Stimulated activated CD8-positive, alpha-beta memory T cell treated with anti-CD3 and anti-CD28 coated beads, Interleukin-12 subunit alpha, Interleukin-12 subunit beta, amount 100 ng/mL, for 4 hours (primary cell): ENCODE measurements around the gene NRDE2.
A peak's percentile ranks its signal among the peaks of the same experiment; 100 is the strongest.
"Not testable (repeated sequence)": the region's sequence is repeated elsewhere in the genome, so short reads cannot be mapped to it uniquely, and the experiment has no call there.

Experiments used
- DNase-seq: peaks from one replicate; pipeline ENCODE4 v3.0.0-alpha.2; 2020; ENCODE audit warnings: low read depth

The NRDE2 gene

GRCh38 chr14:90266441-90267154 is 65.1 kb downstream of the NRDE2 start:
- no peak for DNase-seq

GRCh38 chr14:90263748-90264449 is 67.8 kb downstream of the NRDE2 start:
- no peak for DNase-seq

DNA sequence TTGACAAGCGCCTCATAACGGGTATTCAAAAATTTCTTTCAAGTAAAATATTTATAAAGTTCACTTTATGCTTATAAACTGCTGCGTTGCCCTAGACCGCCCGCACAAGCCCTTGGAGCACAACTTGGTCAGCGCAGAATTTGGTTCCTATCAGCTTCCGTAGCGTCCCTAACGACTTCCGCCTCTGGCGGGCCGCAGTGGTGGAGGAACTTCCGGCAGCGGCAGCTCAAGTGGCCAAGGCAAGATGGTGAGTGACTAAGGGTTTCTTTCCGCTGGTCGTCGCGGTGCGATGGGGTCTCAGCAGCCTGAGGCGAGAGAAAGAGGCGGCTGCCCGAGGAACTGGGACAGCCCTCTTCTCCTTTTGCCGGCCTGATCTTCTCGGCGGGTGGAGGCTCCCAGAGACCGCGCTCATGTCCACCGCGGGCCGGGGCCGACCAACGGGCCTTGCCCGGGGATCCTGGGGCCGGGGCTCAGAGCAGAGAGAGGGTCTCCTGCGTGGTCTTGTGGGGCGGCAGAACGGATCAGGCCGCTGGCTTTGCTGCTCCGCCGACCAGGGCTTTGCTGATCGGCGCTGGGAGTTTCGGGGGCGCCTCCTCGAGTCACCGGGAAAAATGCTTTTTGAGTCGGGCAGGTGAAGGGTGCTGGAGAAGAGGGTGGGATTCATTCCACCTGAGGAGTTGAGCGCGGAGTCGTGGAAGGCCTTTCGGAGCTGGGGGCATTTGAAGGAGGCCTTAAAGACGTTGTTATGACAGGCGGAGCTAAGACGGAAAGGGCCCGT is 75.2 kb downstream of the NRDE2 start, which contains the start of gene PSMC1:
Gene PSMC1, plus strand, starts transcription at position 200 of the 778 bp plus-strand sequence. Its CDS starts 45 bp downstream, at position 245.
- DNase-seq = peak; percentile 82

- no peak for DNase-seq
Observed at GRCh38 chr14:90255871-90256270, 75.9 kb downstream of the NRDE2 start.

DNA sequence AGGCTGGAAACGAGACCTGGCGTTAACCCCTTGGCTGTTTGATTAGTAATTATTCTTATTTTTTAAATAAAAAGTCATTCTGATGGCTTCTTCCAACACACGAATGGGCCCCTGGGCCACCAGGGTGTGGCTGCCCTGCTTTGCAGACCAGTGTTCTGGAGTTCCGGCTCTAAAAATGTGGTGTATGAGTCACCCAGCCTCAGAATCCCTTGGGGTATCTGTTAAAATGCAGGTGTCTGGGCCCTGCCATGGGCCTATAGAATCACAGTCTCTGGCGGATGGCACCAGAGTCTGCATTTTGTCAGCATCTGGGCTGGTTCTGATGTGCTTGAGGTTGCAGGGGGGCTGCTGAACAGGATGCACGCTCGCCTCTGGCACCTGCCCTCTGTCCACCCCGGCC is 77.9 kb downstream of the NRDE2 start:
- DNase-seq = no peak

GRCh38 chr14:90248594-90248993 is 83.1 kb downstream of the NRDE2 start:
- no peak for DNase-seq

DNA sequence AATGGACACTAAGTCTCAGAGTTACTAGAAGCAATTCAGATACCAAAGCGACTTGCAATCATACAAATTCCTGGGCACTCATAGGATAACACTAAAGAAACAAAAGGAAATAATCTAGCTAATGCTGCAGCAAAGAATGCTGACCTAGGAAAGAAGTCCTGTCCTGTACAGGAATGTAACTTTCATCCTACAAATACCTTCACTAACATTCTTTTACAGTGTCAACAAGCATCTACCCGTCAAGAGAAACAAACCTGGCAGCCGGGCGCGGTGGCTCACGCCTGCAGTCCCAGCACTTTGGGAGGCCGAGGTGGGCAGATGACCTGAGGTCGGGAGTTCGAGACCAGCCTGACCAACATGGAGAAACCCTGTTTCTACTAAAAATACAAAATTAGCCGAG is 84.3 kb downstream of the NRDE2 start:
- not testable (repeated sequence) for DNase-seq

- no peak for DNase-seq
Observed at GRCh38 chr14:90246936-90247335, 84.8 kb downstream of the NRDE2 start.

DNA sequence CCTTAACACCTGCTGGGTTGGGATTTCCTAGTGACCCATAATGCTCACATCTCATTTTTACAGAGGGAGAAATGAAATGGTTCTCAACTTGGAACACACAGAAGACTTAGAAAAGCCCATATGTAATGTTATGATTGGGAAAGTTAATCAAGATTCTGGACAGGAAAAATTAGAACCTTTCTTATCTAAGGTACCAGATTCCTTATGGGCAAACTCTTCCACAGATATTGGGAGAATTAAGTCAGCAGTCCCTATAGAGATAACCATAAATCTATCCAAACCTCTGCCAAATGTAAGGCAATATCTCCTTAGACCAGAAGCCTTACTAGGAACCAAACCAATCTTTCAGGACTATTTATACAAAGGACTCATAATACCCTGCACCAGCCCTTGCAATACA is 89.3 kb downstream of the NRDE2 start:
- DNase-seq = no peak

- no peak for DNase-seq
Observed at GRCh38 chr14:90239139-90239538, 92.6 kb downstream of the NRDE2 start.

GRCh38 chr14:90235179-90235976 is 96.4 kb downstream of the NRDE2 start:
- DNase-seq = peak; percentile 30

- not testable (repeated sequence) for DNase-seq
Observed at GRCh38 chr14:90229942-90230341, 101.8 kb downstream of the NRDE2 start.

- DNase-seq = no peak
Observed at GRCh38 chr14:90228478-90228877, 103.3 kb downstream of the NRDE2 start.
